Posterior vena cava (tissue), 2 donors: ENCODE data around the gene COL4A2. TPM values are rescaled to one million over a fixed set of nuclear protein-coding genes. Genes with fewer than 3 reads are reported as not detected.

Experiments
- DNase-seq: peaks from one replicate; pipeline ENCODE4 v3.0.0-alpha.2; 2020; ENCODE audit warnings: low spot score
- intact Hi-C, 2 donors: fragments of 100-400 bp; cut with DNase I; formaldehyde crosslinking; loops; one replicate each; pipeline versions ENCODE4 v1.14.1 to v1.14.2; 2022 to 2023
- microRNA-seq, 2 donors: library from miRNA; unstranded; fragments of <30 nt; microRNA quantifications; one replicate each; pipeline ENCODE4 v1.2.0, GENCODE V29; 2020 to 2021; ENCODE audit warnings: borderline microRNAs expressed in 2 of 2
- total RNA-seq, 2 donors: library from RNA; stranded (reverse); fragmentation: NEBNext Ultra II Directional; extraction: Animal tissue kit (Norgen Biotek cat#: 25700); gene quantifications; one replicate each; pipeline ENCODE4 v1.2.1, GENCODE V29; 2021
- donor health status: DM: yes; HTN: yes; CAD: no.
- donor health status: DM: yes; HTN: yes; CAD: no.

The COL4A2 gene
- total RNA-seq, 2 donors from 2014 or later: 816 to 963 TPM

- peak; percentile 74 for DNase-seq
- intact Hi-C loops: no loop called here
These were observed 250.7 kb downstream of the COL4A2 start for GRCh38 chr13:110557610-110558305.

- intact Hi-C loops: no loop called here
- DNase-seq: peak; percentile 82
These were observed 252.4 kb downstream of the COL4A2 start for GRCh38 chr13:110559429-110559943.

- intact Hi-C loops: loop anchor here in 1 of 2 donors (5.0 kb wide), 1 partner anchor 53 kb away; no protein-coding TSS in a partner anchor
These were observed 252.9 kb downstream of the COL4A2 start for GRCh38 chr13:110559986-110560385.

GRCh38 chr13:110560601-110561343 lies 253.7 kb downstream of the COL4A2 start:
- intact Hi-C loops: loop anchor here in 1 of 2 donors (5.0 kb wide), 1 partner anchor 53 kb away; no protein-coding TSS in a partner anchor
- no peak for DNase-seq

More at GRCh38 chr13:110559986-110560385, 252.9 kb downstream of the COL4A2 start:
- DNase-seq: no peak

- intact Hi-C loops: loop anchor here in 1 of 2 donors (5.0 kb wide), 1 partner anchor 54 kb away; no protein-coding TSS in a partner anchor
- peak; percentile 96 for DNase-seq
These were observed 254.4 kb downstream of the COL4A2 start, which contains the start of gene RAB20 for GRCh38 chr13:110561344-110562035. TSS of gene RAB20 (minus strand) at chr13:110561722. CDS start at chr13:110561519, 203 bp downstream.

GRCh38 chr13:110562036-110562597 lies 255.0 kb downstream of the COL4A2 start:
- peak; percentile 63 for DNase-seq
- intact Hi-C loops: loop anchor here in 1 of 2 donors (5.0 kb wide), 1 partner anchor 55 kb away; no protein-coding TSS in a partner anchor

Small RNAs within 50 kb of the gene (microRNA-seq; reads per million reads assigned to microRNA genes)
- gene MIR8073: 0 reads per million in 2 donors

Other genes with a start within 250 kb of the COL4A2 start
- gene COL4A1, start 127 bp upstream of the COL4A2 start, total RNA-seq: 1,000 to 10,000 TPM in 1 of 2 donors, 100 to 1,000 TPM in 1; 830 to 1,061 TPM